HG02943 (cell line): Measurements from ENCODE around the gene EPB41L2.
A peak's percentile ranks its signal among the peaks of the same experiment; 100 is the strongest.
"Not testable (repeated sequence)": the region's sequence is repeated elsewhere in the genome, so short reads cannot be mapped to it uniquely, and the experiment has no call there.

Experiments used
- ATAC-seq: cut with Tn5 transposase; IDR thresholded peaks from one replicate; pipeline ENCODE4 v1.9.1; 2021; ENCODE audit warnings: mild to moderate bottlenecking, low read depth, moderate library complexity; ENCODE audit not compliant: unreplicated experiment

The EPB41L2 gene

DNA sequence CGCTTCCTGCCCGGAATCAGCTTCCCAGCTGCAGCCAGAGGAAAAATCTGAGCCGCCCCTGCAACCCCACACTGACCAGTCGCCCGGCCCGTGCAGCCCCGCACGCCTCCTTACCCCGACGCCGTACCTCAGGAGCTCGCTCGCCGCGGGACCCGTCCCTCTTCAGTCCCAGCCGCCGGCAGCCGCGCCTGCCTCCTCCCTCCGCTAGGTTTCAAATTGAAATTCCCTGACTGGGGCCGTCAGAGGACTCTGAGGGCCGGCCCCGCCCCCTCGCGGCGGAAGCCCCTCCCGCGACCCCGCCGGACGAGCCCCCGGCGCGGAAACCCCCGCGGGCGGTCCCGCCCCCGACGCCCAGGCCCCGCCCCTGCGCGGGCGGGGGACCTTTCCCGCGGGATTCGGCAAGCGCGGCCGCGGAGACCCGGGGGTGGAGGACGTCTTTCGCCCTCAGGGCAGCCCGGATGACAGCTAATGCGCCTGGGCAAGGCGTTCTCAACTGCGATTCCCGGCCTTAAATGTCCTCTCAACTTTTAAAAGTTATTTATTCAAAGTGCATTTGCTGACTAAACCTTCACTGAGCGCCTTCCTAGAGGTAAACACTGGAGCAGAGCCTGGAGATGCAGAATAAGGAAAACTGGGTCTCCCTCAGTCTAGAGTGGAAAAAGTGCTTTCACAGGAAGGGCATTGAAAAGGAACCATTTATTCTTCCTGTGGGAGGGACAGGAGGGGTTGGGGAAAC, at the start of gene EPB41L2:
Gene EPB41L2, minus strand, starts transcription at position 218 of the 736 bp plus-strand sequence. CDS start 106,760 bp downstream, outside the sequence.
- peak; percentile 83 for ATAC-seq

DNA sequence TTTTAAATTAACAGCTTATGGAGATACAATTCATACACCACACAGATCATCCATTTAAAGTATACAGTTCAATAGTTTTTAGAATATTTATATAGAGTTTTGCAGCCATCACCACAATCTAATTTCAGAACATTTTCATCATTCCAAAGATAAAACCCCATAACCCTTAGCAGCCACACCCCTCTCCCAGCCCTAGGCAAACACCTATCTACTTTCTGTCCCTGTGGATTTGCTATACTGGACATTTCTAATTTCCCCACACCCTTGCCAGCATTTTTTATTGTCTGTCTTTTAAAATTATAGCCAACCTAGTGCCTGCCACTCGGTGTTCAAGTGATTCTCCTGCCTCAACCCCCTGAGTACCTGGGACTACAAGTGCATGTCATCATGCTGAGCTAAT, 49.2 kb upstream of the EPB41L2 start:
- ATAC-seq, result no peak

DNA sequence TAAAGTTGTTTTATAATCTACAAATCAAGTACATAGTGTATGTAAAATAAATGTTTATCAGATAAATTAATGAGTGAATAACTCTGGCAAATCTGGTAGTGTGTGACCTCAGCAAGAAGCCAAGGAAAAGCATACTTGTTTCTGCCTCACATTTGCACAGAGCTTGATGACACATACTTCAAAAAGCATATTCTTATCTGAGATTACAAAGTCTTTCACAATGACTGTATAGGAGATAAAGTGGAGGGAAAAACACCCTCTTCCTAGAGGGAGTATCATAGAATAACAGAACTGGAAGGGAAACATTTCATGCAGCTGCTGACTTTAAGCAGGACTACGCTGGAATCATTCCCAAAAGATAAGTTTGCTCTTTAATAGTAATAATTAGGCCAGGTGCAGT, 44.1 kb upstream of the EPB41L2 start:
- ATAC-seq, result no peak

DNA sequence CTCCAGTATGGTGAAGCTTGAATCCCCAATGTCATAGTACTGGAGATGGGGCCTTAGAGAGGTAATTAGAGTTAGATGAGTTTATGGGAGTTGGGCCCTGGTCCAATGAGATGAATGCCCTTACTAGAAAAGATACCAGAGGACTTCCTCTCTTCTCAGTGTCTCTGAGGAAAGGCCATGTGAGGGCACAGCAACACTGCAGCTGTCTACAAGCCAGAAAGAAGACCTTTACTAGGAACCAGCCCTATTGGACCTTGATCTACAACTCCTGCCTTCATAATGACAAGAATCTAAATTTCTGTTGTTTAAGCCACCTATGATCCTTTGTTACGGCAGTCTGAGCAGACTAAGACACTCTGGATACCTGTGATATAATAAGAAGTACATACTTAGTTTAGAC, 40.9 kb upstream of the EPB41L2 start:
- no peak for ATAC-seq

DNA sequence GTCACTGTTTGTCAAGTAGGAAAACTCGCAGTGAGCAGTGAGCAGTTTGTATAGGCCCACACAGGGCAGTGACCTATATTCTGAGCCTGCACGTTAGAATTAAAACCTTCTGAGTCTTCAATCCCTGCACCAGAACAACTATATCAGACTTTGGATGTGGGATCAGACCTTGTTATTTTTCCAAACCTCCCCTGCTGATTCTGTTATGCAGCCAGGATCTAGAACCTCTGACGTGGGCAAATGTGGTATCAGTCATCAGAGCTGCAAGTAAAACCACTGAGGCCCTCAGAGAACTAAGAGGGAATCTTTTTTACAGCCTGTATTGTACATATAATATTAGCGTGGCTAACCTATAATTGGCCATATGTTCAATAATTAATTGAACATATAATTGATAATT, 40.3 kb upstream of the EPB41L2 start:
- no peak for ATAC-seq

DNA sequence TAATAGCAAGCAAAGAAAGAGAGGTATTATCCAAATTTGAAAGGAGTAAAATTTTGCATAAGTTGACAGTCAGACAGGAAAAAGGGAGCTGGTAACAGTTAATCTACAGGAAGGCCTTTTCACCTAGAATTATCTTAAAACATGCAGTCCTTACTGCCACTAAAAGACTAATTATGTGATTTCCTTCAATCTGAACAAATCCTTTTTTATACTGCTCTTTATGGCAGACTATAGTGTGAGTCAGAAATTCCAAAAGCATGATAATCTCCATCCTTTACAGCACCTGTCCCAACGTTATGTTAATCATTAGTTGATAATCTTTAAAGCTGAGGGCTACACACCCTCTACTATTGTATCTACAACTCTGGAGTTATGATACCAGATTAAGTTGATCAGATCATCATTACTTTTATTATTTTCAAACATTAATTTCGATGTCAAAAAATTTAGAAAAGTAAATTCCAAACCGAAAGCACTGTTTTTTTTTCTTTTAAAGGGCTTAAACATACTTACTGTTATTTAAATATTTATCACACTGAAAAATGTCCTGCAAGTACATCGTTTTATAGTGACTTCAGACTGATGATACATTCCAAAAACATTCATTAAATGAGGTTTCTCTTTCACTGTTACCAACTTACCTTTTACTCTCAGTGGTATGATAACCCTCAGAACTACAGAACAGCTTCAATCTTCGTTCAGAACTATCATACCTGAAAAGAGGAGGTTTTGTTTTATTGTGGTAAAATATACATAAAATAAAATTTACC, 39.1 kb upstream of the EPB41L2 start:
- ATAC-seq, result no peak

DNA sequence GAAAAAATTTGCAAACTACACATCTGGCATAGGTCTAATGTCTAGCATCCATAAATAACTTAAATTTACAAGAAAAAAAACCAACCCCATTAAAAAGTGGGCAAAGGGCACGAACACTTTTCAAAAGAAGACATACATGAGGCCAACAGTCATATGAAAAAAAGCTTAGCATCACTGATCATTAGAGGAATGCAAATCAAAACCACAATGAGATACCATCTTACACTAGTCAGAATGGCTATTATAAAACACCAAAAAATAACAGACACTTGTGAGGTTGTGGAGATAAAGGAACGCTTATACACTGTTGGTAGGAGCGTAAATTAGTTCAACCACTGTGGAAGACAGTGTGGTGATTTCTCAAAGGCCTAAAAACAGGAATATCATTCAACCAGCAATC, 33.7 kb upstream of the EPB41L2 start:
- ATAC-seq, result no peak

DNA sequence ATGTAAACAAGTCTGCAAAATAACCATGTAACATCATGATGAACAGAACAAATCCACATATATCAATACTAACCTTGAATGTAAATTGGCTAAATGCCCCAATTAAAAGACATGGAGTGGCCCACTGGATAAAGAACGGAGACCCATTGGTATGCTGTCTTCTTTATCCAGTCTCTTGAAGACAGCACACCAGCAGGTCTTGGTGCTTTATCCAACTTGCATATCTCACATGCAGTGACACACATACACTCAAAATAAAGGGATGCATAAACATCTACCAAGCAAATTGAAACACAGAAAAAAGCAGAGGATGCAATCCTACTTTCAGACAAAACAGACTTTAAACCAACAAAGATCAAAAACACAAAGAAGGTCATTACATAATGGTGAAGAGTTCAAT, 30.3 kb upstream of the EPB41L2 start:
- ATAC-seq, result no peak

DNA sequence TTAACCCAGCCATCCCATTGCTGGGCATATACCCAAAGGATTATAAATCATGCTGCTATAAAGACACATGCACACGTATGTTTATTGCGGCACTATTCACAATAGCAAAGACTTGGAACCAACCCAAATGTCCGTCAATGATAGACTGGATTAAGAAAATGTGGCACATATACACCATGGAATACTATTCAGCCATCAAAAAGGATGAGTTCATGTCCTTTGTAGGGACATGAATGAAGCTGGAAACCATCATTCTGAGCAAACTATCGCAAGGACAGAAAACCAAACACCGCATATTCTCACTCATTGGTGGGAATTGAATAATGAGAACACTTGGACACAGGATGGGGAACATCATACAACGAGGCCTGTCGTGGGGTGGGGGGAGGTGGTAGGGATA, 28.9 kb upstream of the EPB41L2 start:
- not testable (repeated sequence) for ATAC-seq

DNA sequence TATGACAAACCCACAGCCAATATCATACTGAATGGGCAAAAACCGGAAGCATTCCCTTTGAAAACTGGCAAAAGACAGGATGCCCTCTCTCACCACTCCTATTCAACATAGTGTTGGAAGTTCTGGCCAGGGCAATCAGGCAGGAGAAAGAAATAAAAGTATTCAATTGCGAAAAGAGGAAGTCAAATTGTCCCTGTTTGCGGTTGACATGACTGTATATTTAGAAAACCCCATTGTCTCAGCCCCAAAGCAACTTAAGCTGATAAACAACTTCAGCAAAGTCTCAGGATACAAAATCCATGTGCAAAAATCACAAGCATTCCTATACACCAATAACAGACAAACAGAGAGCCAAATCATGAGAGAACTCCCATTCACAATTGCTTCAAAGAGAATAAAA, 27.3 kb upstream of the EPB41L2 start:
- ATAC-seq, result not testable (repeated sequence)

DNA sequence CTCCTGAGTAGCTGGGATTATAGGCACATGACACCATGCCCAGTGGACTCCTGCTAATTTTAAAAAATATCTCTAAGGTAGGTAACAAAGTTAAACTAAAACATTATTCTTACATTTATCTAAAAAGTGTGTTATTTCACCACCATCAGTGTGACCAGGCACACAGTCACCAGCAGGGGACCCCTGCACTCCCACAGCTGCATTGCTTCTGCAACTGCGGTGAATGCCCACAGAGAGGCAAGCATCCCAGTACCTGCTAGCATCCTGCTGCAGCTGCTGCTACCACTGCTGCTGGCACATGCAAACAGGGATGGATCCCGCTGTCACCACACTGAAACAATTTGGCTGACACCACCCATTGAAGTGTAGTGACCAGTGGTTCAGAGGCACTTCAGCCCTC, 21.9 kb upstream of the EPB41L2 start:
- no peak for ATAC-seq

DNA sequence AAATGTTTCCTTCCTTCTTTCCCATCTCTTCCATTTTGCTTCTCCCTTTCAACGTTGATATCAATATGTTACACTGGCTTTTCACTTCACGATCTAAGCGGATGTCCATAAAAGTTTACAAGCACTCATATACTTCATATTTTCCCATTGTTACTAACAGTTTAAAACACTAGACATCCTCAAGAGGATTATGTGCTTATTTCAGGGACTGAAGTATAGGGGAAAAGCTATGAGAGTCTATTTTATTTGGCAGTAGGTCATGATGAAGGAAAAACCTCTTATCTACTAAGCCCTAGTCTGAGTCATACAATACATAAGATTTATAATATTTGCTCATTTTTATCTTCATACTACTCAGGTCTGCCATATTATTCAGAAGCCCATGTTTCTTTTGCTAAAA, 20.6 kb upstream of the EPB41L2 start:
- no peak for ATAC-seq

DNA sequence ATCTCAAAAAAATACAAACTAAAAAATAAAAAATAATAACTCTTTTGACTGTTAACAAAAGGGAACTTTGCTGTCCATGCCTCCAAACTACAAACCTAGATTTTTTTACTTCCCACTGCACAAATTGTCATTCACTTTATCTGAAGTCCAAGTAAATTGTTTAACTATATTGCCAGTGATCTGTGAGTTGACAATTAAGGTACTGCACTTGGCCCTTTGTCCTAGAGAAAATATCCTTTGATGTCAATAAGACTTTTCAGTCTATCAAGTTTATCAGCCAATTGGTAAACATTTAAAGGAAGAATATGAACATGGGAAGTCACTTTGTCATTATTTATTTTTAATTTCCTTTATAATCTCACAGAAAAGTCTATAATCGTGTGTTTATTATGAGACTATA, 19.3 kb upstream of the EPB41L2 start:
- ATAC-seq, result no peak

DNA sequence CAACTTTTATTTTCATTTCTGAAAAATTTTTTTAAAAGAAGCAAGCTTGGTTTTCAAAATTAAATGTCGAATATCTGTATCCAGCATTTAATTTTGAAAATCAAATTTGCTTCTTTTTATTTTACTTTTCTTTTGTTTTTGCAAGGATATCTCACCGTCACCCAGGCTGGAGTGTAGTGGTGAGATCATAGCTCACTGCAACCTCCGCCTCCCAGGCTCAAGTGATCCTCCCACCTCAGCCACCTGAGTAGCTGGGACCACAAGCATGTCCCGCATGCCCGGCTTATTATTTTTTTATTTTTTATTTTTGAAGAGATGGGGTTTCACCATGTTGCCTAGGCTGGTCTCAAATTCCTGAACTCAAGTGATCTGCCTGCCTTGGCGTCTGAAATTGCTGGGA, 17.0 kb upstream of the EPB41L2 start:
- no peak for ATAC-seq

DNA sequence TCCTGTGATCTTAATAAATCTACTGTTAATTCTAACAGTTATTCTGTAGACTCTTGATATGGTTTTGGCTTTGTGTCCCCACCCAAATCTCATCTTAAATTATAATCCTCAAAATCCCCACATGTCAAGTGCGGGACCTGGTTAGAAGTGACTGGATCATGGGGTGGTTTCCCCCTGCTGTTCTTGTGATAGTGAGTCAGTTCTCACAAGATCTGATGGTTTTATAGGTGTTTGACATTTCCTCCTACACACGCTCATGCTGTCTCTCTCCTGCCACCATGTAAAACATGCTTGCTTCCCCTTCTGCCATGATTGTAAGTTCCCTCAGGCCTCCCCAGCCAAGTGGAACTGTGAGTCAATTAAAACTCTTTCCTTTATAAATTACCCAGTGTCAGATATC, 10.5 kb upstream of the EPB41L2 start:
- no peak for ATAC-seq

DNA sequence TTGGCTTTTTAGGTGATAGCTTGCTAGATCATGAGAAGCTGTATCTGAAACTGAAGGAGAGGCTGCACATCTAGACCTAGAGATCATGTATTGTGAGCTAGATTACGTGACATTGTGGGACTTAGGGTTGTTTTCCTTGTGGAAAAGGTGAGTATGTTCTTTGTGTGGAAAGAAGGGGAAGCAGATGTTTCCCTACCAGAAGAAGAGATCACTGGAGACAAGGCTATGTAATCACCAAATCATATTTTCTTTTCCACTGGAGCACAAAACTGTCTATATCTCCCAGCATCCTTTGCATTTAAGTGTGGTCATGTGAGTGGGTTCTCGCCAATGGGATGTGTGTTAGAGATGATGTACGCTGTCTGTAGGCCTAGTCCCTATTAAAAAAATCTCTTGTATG, 7.0 kb upstream of the EPB41L2 start:
- no peak for ATAC-seq

DNA sequence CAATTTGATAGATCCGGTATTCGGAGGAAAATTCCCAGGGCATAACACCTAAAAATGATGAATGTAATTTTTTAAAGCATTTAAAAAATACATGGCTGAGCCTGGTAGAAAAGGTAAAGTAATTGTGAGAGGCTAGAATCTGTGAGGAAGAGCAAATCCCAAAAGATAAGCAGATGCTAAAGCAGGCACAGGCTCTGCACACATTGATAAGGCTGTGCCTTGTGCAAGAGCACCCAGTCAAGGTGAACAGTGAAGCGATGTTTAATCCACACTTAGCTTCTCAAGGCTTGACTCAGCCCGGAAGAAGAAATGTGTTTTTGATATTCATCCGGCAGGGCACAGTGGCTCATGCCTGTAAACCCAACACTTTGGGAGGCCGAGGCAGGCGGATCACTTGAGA, 5.1 kb upstream of the EPB41L2 start:
- no peak for ATAC-seq

DNA sequence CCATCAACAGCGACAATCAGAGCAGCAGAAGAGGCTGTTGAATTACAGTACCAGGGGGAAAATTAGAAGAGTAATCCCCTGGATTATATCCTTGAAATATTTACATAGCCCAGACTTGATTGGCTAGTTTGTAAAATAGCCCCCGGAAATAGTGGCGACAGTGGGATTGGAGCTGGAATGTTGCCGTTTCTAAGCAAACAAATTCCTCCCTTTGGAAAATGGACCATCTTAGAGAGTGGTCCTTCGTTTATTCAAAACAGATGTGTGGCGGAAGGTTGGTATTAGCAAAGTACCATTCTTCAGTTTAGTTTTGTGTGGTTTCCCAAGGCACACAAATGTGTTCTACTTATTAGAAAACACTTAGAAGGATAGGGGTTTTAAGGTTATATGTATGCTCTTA, 4.5 kb upstream of the EPB41L2 start:
- ATAC-seq, result no peak

DNA sequence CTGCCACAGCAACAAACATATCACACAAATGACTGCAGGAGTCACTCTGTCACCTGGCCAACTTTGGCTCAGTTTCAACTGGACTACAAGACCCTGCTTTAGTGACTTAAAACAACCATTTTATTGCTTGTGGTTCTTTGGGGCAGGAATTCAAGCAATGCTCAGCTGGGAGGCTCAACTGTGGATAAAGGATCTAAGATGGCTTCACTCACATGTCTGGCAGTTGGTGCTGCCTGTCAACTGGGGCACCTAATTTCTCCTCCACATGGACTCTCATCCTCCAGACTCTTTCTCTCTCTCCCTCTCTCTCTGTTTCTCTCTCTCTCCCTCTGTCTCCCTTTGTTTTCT, 2.8 kb upstream of the EPB41L2 start:
- no peak for ATAC-seq

DNA sequence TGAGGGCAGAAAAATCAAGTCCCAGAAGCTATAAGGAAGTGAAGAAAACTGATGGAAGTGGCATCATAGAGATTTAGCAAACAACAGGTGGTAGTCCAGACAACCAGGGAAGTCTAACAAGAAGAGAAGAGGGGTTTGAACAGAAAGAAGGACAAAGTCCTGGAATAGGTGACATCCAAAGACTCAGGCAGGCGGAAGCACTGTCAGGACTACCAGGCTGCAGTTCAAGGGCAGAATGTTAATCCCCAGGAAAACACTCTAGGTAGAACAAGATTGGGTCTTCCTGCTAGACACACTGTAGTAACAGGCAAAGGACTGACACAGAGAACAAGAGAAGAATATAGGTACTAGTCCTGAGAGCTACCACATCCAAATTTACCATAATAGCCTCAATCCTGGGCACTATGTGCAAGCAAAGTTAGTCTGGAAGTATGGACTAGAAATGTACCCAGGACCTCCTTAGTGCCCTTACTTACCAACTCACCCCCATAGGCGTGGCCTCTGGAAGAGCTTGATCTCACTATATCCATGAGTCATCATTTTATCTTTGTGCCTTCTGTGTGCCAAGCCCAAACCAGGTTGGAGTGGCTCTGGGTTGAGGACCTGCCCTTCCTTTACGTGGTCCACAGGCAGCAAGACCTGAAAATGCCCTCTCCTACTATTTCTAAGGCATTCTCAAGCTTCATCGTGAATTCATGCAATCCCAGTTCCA, 2.2 kb upstream of the EPB41L2 start:
- no peak for ATAC-seq

DNA sequence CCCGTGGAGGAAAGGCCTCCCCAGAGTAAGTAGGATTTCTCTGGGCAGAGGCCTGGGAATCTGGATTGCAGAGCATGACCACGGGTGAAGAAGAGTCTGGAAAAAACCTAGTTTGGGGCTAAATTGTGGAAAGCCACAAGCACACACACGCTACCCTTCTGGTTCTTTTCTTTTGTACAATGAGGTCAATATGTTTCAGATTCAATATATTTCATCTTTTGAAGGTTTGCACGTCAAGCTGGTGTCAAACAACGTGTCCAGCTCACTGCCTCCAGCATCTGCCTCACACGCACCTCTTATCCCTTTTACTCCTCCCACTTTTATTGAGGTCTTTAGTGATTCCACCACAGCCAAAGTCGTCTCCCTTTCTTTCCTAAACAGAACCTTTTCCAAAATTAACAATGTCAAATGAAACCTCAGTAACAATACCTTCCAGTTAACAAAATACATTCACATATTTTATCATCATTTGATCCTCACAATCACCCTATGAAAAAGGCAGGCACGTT, 773 bp upstream of the EPB41L2 start:
- no peak for ATAC-seq
